DOHH2 (cell line): Measurements from ENCODE around the gene LTB.
A peak's percentile ranks its signal among the peaks of the same experiment; 100 is the strongest.

Source experiments
- H3F3A ChIP-seq: fragments of 200-600 bp; sonication (generic), shearing (Covaris generic); 2 replicates; pipeline ENCODE4 v1.6.0; 2016; ENCODE audit warnings: antibody characterized with exemption, mild to moderate bottlenecking; ENCODE audit not compliant: control insufficient read depth, insufficient read depth
- H3K27ac ChIP-seq: fragments of 200-600 bp; sonication (generic); 2 replicates; pipeline ENCODE4 v1.5.1; 2014; ENCODE audit warnings: low read depth, mild to moderate bottlenecking, low read length, moderate library complexity
- H3K27me3 ChIP-seq: fragments of 200-600 bp; sonication (generic); 2 replicates; pipeline ENCODE4 v1.6.1; 2014; ENCODE audit warnings: mild to moderate bottlenecking, low read length, mixed read lengths; ENCODE audit not compliant: control insufficient read depth
- H3K36me3 ChIP-seq: fragments of 200-600 bp; sonication (generic); 2 replicates; pipeline ENCODE4 v1.6.1; 2014; ENCODE audit warnings: mild to moderate bottlenecking, low read length, moderate library complexity, mixed read lengths; ENCODE audit not compliant: control insufficient read depth
- H3K4me1 ChIP-seq: fragments of 200-600 bp; sonication (generic); 2 replicates; pipeline ENCODE4 v1.6.1; 2014; ENCODE audit warnings: mild to moderate bottlenecking, low read length, mixed read lengths; ENCODE audit not compliant: control insufficient read depth
- H3K4me2 ChIP-seq: fragments of 200-600 bp; sonication (generic); 2 replicates; pipeline ENCODE4 v1.6.0; 2014; ENCODE audit warnings: mild to moderate bottlenecking, low read length, moderate library complexity
- H3K4me3 ChIP-seq: fragments of 200-600 bp; sonication (generic); 2 replicates; pipeline ENCODE4 v1.5.1; 2014; ENCODE audit warnings: mild to moderate bottlenecking, low read length, mixed read lengths
- H3K79me2 ChIP-seq: fragments of 200-600 bp; sonication (generic); 2 replicates; pipeline ENCODE4 v1.6.1; 2014; ENCODE audit warnings: mild to moderate bottlenecking, low read length, mixed read lengths; ENCODE audit not compliant: control insufficient read depth
- H3K9me2 ChIP-seq: fragments of 200-600 bp; sonication (generic); replicated peaks from 2 replicates; pipeline ENCODE4 v1.6.1; 2014; ENCODE audit warnings: mild to moderate bottlenecking, low read length, mixed read lengths; ENCODE audit not compliant: control insufficient read depth
- H3K9me3 ChIP-seq: fragments of 200-600 bp; sonication (generic); 2 replicates; pipeline ENCODE4 v1.6.1; 2014; ENCODE audit warnings: antibody characterized with exemption, low read length, mixed read lengths; ENCODE audit not compliant: control insufficient read depth, insufficient read depth
- H4K20me1 ChIP-seq: fragments of 200-600 bp; sonication (generic); 2 replicates; pipeline ENCODE4 v1.6.0; 2014; ENCODE audit warnings: low read depth, mild to moderate bottlenecking, antibody characterized with exemption, low read length, moderate library complexity; ENCODE audit not compliant: control insufficient read depth, insufficient read depth
- CTCF ChIP-seq: fragments of 200-600 bp; sonication (generic); IDR thresholded peaks from one replicate; pipeline ENCODE4 v1.5.1; 2014; ENCODE audit warnings: antibody characterized with exemption, mild to moderate bottlenecking, low read depth, low read length; ENCODE audit not compliant: poor library complexity, severe bottlenecking
- EZH2phosphoT487 ChIP-seq: fragments of 200-600 bp; sonication (generic); IDR thresholded peaks from 2 replicates; pipeline ENCODE4 v1.6.1; 2017; ENCODE audit warnings: borderline replicate concordance, mild to moderate bottlenecking, antibody characterized with exemption, low read length, moderate library complexity, mixed read lengths

LTB gene

GRCh38 chr6:31575335-31575901 lies 6.8 kb downstream of the LTB start, which contains the start of gene TNF:
Gene TNF, plus strand, starts transcription at chr6:31575565. Its CDS starts 177 bp downstream, at chr6:31575742.
- Histone ChIP-seq H3K4me1 (peaks cover 60% of the 10 kb centered on the region), H3K79me2 (no peaks in the 10 kb centered on the region), H3F3A (peaks cover 7% of the 10 kb centered on the region)

GRCh38 chr6:31574106-31575061 lies 7.8 kb downstream of the LTB start:
- H3K36me3 ChIP-seq, result no peaks in the 10 kb centered on the region
- H3K4me3 ChIP-seq, result no peak overlapping the region
- peaks cover 14% of the 10 kb centered on the region for H3F3A ChIP-seq
- H3K27ac ChIP-seq, result no peak overlapping the region
- 0 out of 2 replicates have a peak overlapping the region, but pooled peaks have one; percentile 21 for H3K4me2 ChIP-seq
- peaks cover 65% of the 10 kb centered on the region for H3K4me1 ChIP-seq
- H3K9me3 ChIP-seq, result no peaks in the 10 kb centered on the region
- TF ChIP-seq CTCF (no peak), EZH2phosphoT487 (no peak)
- no peaks in the 10 kb centered on the region for H3K79me2 ChIP-seq
- H4K20me1 ChIP-seq, result no peaks in the 10 kb centered on the region
- no peaks in the 10 kb centered on the region for H3K9me2 ChIP-seq
- H3K27me3 ChIP-seq, result peaks cover 76% of the 10 kb centered on the region

More at GRCh38 chr6:31575335-31575901, 6.8 kb downstream of the LTB start, which contains the start of gene TNF:
- no peaks in the 10 kb centered on the region for H3K9me2 ChIP-seq
- H3K27me3 ChIP-seq, result peaks cover 82% of the 10 kb centered on the region
- H4K20me1 ChIP-seq, result no peaks in the 10 kb centered on the region
- H3K4me3 ChIP-seq, result peak within 1 kb of the TSS; percentile 35
- H3K27ac ChIP-seq, result no peak within 1 kb of the TSS
- TF ChIP-seq EZH2phosphoT487 (no peak), CTCF (no peak)
- H3K36me3 ChIP-seq, result no peaks in the 10 kb centered on the region
- H3K9me3 ChIP-seq, result no peaks in the 10 kb centered on the region
- H3K4me2 ChIP-seq, result peak within 1 kb of the TSS; percentile 21

GRCh38 chr6:31573239-31574105 lies 8.8 kb downstream of the LTB start:
- Histone ChIP-seq H3K79me2 (no peaks in the 10 kb centered on the region), H3K9me2 (no peaks in the 10 kb centered on the region), H3K4me3 (no peak overlapping the region), H3K27me3 (peaks cover 76% of the 10 kb centered on the region), H3K36me3 (no peaks in the 10 kb centered on the region), H3K27ac (no peak overlapping the region), H3K9me3 (no peaks in the 10 kb centered on the region), H3K4me2 (no peak overlapping the region), H3K4me1 (peaks cover 74% of the 10 kb centered on the region), H3F3A (peaks cover 14% of the 10 kb centered on the region), H4K20me1 (no peaks in the 10 kb centered on the region)
- TF ChIP-seq EZH2phosphoT487 (no peak), CTCF (no peak)
